Activated naive CD4-positive, alpha-beta T cell treated with anti-CD3 and anti-CD28 coated beads, Interleukin-2, amount 10 ng/mL, durations not matched to agents 7 days and 5 days (primary cell): ENCODE measurements around the gene MYO5B.

Source experiments
- CTCF ChIA-PET: fragments of 350-600 bp; sonication (Branson Sonifier 250); formaldehyde crosslinking; loops from one replicate; lab custom pipeline; 2021; ENCODE audit warnings: antibody characterized with exemption; lab: Charles Lee
- DNase-seq: peaks from one replicate; pipeline ENCODE4 v3.0.0-alpha.2; 2020
- H3K27ac Mint-ChIP-seq: one replicate; pipeline ENCODE4 v1.8.0; 2021; ENCODE audit warnings: mild to moderate bottlenecking, moderate library complexity, mixed read lengths
- H3K27me3 Mint-ChIP-seq: one replicate; pipeline ENCODE4 v1.8.0; 2021; ENCODE audit warnings: mild to moderate bottlenecking, mixed read lengths
- H3K36me3 Mint-ChIP-seq: one replicate; pipeline ENCODE4 v1.8.0; 2021; ENCODE audit warnings: mixed read lengths
- H3K4me1 Mint-ChIP-seq: one replicate; pipeline ENCODE4 v1.8.0; 2021; ENCODE audit warnings: mixed read lengths
- H3K4me3 Mint-ChIP-seq: one replicate; pipeline ENCODE4 v1.8.0; 2021; ENCODE audit warnings: mild to moderate bottlenecking, moderate library complexity, mixed read lengths
- H3K9me3 Mint-ChIP-seq: one replicate; pipeline ENCODE4 v1.8.0; 2021; ENCODE audit warnings: mixed read lengths

Gene MYO5B

GRCh38 chr18:50006470-50007046 is 188.4 kb downstream of the MYO5B start:
- CTCF ChIA-PET, result interaction anchor here (1.6 kb wide), 1 partner anchor 351 kb away, joined by 3 read pairs; no protein-coding TSS in a partner anchor
- H3K4me1 Mint-ChIP-seq, result no peaks in the 10 kb centered on the region
- no peak for DNase-seq
- no peaks in the 10 kb centered on the region for H3K36me3 Mint-ChIP-seq
- H3K27me3 Mint-ChIP-seq, result peaks cover 9% of the 10 kb centered on the region
- no peak overlapping the region for H3K4me3 Mint-ChIP-seq
- no peaks in the 10 kb centered on the region for H3K9me3 Mint-ChIP-seq
- H3K27ac Mint-ChIP-seq, result no peak overlapping the region

- no peaks in the 10 kb centered on the region for H3K36me3 Mint-ChIP-seq
- H3K4me3 Mint-ChIP-seq, result no peak overlapping the region
- CTCF ChIA-PET, result no interaction called here
- no peak overlapping the region for H3K27ac Mint-ChIP-seq
- H3K9me3 Mint-ChIP-seq, result no peaks in the 10 kb centered on the region
- H3K4me1 Mint-ChIP-seq, result no peaks in the 10 kb centered on the region
- peaks cover 9% of the 10 kb centered on the region for H3K27me3 Mint-ChIP-seq
- DNase-seq, result no peak
These were observed 190.9 kb downstream of the MYO5B start for GRCh38 chr18:50004013-50004412.

GRCh38 chr18:50002781-50003180 is 192.2 kb downstream of the MYO5B start:
- peaks cover 9% of the 10 kb centered on the region for H3K27me3 Mint-ChIP-seq
- no peak overlapping the region for H3K27ac Mint-ChIP-seq
- H3K36me3 Mint-ChIP-seq, result no peaks in the 10 kb centered on the region
- no peak overlapping the region for H3K4me3 Mint-ChIP-seq
- DNase-seq, result no peak
- H3K9me3 Mint-ChIP-seq, result no peaks in the 10 kb centered on the region
- no peaks in the 10 kb centered on the region for H3K4me1 Mint-ChIP-seq
- CTCF ChIA-PET, result no interaction called here

GRCh38 chr18:50000227-50000626 is 194.7 kb downstream of the MYO5B start:
- H3K9me3 Mint-ChIP-seq, result no peaks in the 10 kb centered on the region
- no peak for DNase-seq
- no peak overlapping the region for H3K4me3 Mint-ChIP-seq
- no peaks in the 10 kb centered on the region for H3K36me3 Mint-ChIP-seq
- H3K27me3 Mint-ChIP-seq, result peaks cover 10% of the 10 kb centered on the region
- H3K27ac Mint-ChIP-seq, result no peak overlapping the region
- CTCF ChIA-PET, result no interaction called here
- H3K4me1 Mint-ChIP-seq, result no peaks in the 10 kb centered on the region

- CTCF ChIA-PET, result interaction anchor here (0.6 kb wide), 1 partner anchor 1478 kb away, joined by 3 read pairs; no protein-coding TSS in a partner anchor
- no peak overlapping the region for H3K27ac Mint-ChIP-seq
- no peaks in the 10 kb centered on the region for H3K36me3 Mint-ChIP-seq
- no peak overlapping the region for H3K4me3 Mint-ChIP-seq
- H3K9me3 Mint-ChIP-seq, result no peaks in the 10 kb centered on the region
- DNase-seq, result no peak
- peaks cover 10% of the 10 kb centered on the region for H3K27me3 Mint-ChIP-seq
- H3K4me1 Mint-ChIP-seq, result no peaks in the 10 kb centered on the region
These were observed 195.8 kb downstream of the MYO5B start for GRCh38 chr18:49999128-49999527.

- Mint-ChIP-seq H3K4me1 (no peaks in the 10 kb centered on the region), H3K4me3 (no peak overlapping the region), H3K36me3 (no peaks in the 10 kb centered on the region), H3K27me3 (peaks cover 6% of the 10 kb centered on the region), H3K27ac (no peak overlapping the region), H3K9me3 (no peaks in the 10 kb centered on the region)
- DNase-seq, result no peak
- CTCF ChIA-PET, result interaction anchor here (0.7 kb wide), 1 partner anchor 10 kb away, joined by 4 read pairs; no protein-coding TSS in a partner anchor
These were observed 197.4 kb downstream of the MYO5B start for GRCh38 chr18:49997558-49997957.

- peaks cover 6% of the 10 kb centered on the region for H3K27me3 Mint-ChIP-seq
- no peaks in the 10 kb centered on the region for H3K9me3 Mint-ChIP-seq
- H3K4me1 Mint-ChIP-seq, result peaks cover 5% of the 10 kb centered on the region
- no peak overlapping the region for H3K4me3 Mint-ChIP-seq
- H3K36me3 Mint-ChIP-seq, result no peaks in the 10 kb centered on the region
- DNase-seq, result no peak
- CTCF ChIA-PET, result no interaction called here
- H3K27ac Mint-ChIP-seq, result no peak overlapping the region
These were observed 200.5 kb downstream of the MYO5B start for GRCh38 chr18:49994410-49994809.

- CTCF ChIA-PET, result no interaction called here
- Mint-ChIP-seq H3K4me1 (peaks cover 9% of the 10 kb centered on the region), H3K4me3 (no peak overlapping the region), H3K9me3 (no peaks in the 10 kb centered on the region), H3K27me3 (peaks cover 6% of the 10 kb centered on the region), H3K27ac (no peak overlapping the region), H3K36me3 (no peaks in the 10 kb centered on the region)
- no peak for DNase-seq
These were observed 201.6 kb downstream of the MYO5B start for GRCh38 chr18:49993299-49993698.

- H3K36me3 Mint-ChIP-seq, result no peaks in the 10 kb centered on the region
- peaks cover 9% of the 10 kb centered on the region for H3K4me1 Mint-ChIP-seq
- no peaks in the 10 kb centered on the region for H3K9me3 Mint-ChIP-seq
- no peak overlapping the region for H3K4me3 Mint-ChIP-seq
- CTCF ChIA-PET, result no interaction called here
- peaks cover 7% of the 10 kb centered on the region for H3K27me3 Mint-ChIP-seq
- no peak for DNase-seq
- H3K27ac Mint-ChIP-seq, result no peak overlapping the region
These were observed 206.2 kb downstream of the MYO5B start for GRCh38 chr18:49988733-49989132.

GRCh38 chr18:49988101-49988500 is 206.8 kb downstream of the MYO5B start:
- no peak for DNase-seq
- Mint-ChIP-seq H3K4me1 (peaks cover 9% of the 10 kb centered on the region), H3K27ac (no peak overlapping the region), H3K4me3 (no peak overlapping the region), H3K9me3 (no peaks in the 10 kb centered on the region), H3K36me3 (no peaks in the 10 kb centered on the region), H3K27me3 (peaks cover 13% of the 10 kb centered on the region)
- CTCF ChIA-PET, result no interaction called here

- Mint-ChIP-seq H3K4me3 (no peak overlapping the region), H3K9me3 (no peaks in the 10 kb centered on the region), H3K27me3 (peaks cover 14% of the 10 kb centered on the region), H3K36me3 (no peaks in the 10 kb centered on the region), H3K27ac (no peak overlapping the region), H3K4me1 (peaks cover 9% of the 10 kb centered on the region)
- CTCF ChIA-PET, result no interaction called here
- DNase-seq, result no peak
These were observed 209.7 kb downstream of the MYO5B start for GRCh38 chr18:49985236-49985635.

- CTCF ChIA-PET, result no interaction called here
- peaks cover 17% of the 10 kb centered on the region for H3K27me3 Mint-ChIP-seq
- H3K4me3 Mint-ChIP-seq, result no peak overlapping the region
- no peak for DNase-seq
- no peaks in the 10 kb centered on the region for H3K9me3 Mint-ChIP-seq
- H3K4me1 Mint-ChIP-seq, result no peaks in the 10 kb centered on the region
- no peaks in the 10 kb centered on the region for H3K36me3 Mint-ChIP-seq
- H3K27ac Mint-ChIP-seq, result no peak overlapping the region
These were observed 214.1 kb downstream of the MYO5B start for GRCh38 chr18:49980896-49981295.

- no peak for DNase-seq
- CTCF ChIA-PET, result no interaction called here
- H3K4me3 Mint-ChIP-seq, result no peak overlapping the region
- H3K4me1 Mint-ChIP-seq, result no peaks in the 10 kb centered on the region
- peaks cover 11% of the 10 kb centered on the region for H3K27me3 Mint-ChIP-seq
- H3K36me3 Mint-ChIP-seq, result no peaks in the 10 kb centered on the region
- H3K9me3 Mint-ChIP-seq, result no peaks in the 10 kb centered on the region
- no peak overlapping the region for H3K27ac Mint-ChIP-seq
These were observed 218.0 kb downstream of the MYO5B start for GRCh38 chr18:49976795-49977560.

GRCh38 chr18:49976001-49976400 is 218.9 kb downstream of the MYO5B start:
- DNase-seq, result no peak
- peaks cover 11% of the 10 kb centered on the region for H3K27me3 Mint-ChIP-seq
- no peaks in the 10 kb centered on the region for H3K36me3 Mint-ChIP-seq
- CTCF ChIA-PET, result no interaction called here
- H3K4me3 Mint-ChIP-seq, result no peak overlapping the region
- no peak overlapping the region for H3K27ac Mint-ChIP-seq
- H3K9me3 Mint-ChIP-seq, result no peaks in the 10 kb centered on the region
- no peaks in the 10 kb centered on the region for H3K4me1 Mint-ChIP-seq

GRCh38 chr18:49974079-49974478 is 220.9 kb downstream of the MYO5B start:
- peaks cover 9% of the 10 kb centered on the region for H3K27me3 Mint-ChIP-seq
- H3K4me1 Mint-ChIP-seq, result no peaks in the 10 kb centered on the region
- no peak overlapping the region for H3K27ac Mint-ChIP-seq
- CTCF ChIA-PET, result no interaction called here
- no peak for DNase-seq
- H3K9me3 Mint-ChIP-seq, result no peaks in the 10 kb centered on the region
- no peak overlapping the region for H3K4me3 Mint-ChIP-seq
- no peaks in the 10 kb centered on the region for H3K36me3 Mint-ChIP-seq
